ENCODE measurements around the gene ATP6V1C2.
"Not testable (repeated sequence)": the region's sequence is repeated elsewhere in the genome, so short reads cannot be mapped to it uniquely, and the experiment has no call there.

ATP6V1C2 gene

GRCh38 chr2:10770956-10771750, 49.7 kb downstream of the ATP6V1C2 start:
- no peak for DNase-seq (ENCODE audit: low spot score)

GRCh38 chr2:10771786-10772185, 50.4 kb downstream of the ATP6V1C2 start:
- DNase-seq (ENCODE audit: low spot score), result no peak

- DNase-seq (ENCODE audit: low spot score), result no peak
Observed at GRCh38 chr2:10772201-10772867, 50.9 kb downstream of the ATP6V1C2 start.

GRCh38 chr2:10772868-10773215, 51.4 kb downstream of the ATP6V1C2 start:
- DNase-seq (ENCODE audit: low spot score), result no peak

GRCh38 chr2:10773821-10774341, 52.5 kb downstream of the ATP6V1C2 start:
- no peak for DNase-seq (ENCODE audit: low spot score)

- DNase-seq (ENCODE audit: low spot score), result no peak
Observed at GRCh38 chr2:10774394-10774793, 53.0 kb downstream of the ATP6V1C2 start.

GRCh38 chr2:10775021-10775780, 53.8 kb downstream of the ATP6V1C2 start:
- DNase-seq (ENCODE audit: low spot score), result no peak

- no peak for DNase-seq (ENCODE audit: low spot score)
Observed at GRCh38 chr2:10775831-10776230, 54.4 kb downstream of the ATP6V1C2 start.

- no peak for DNase-seq (ENCODE audit: low spot score)
Observed at GRCh38 chr2:10776231-10776977, 55.0 kb downstream of the ATP6V1C2 start.

GRCh38 chr2:10777111-10777841, 55.8 kb downstream of the ATP6V1C2 start:
- DNase-seq (ENCODE audit: low spot score), result no peak

- no peak for DNase-seq (ENCODE audit: low spot score)
Observed at GRCh38 chr2:10777842-10778723, 56.7 kb downstream of the ATP6V1C2 start.

- no peak for DNase-seq (ENCODE audit: low spot score)
Observed at GRCh38 chr2:10778724-10779115, 57.3 kb downstream of the ATP6V1C2 start.

- DNase-seq (ENCODE audit: low spot score), result no peak
Observed at GRCh38 chr2:10779776-10780490, 58.5 kb downstream of the ATP6V1C2 start.

GRCh38 chr2:10780491-10780820, 59.0 kb downstream of the ATP6V1C2 start:
- DNase-seq (ENCODE audit: low spot score), result no peak

GRCh38 chr2:10780821-10781220, 59.4 kb downstream of the ATP6V1C2 start:
- not testable (repeated sequence) for DNase-seq (ENCODE audit: low spot score)

- DNase-seq (ENCODE audit: low spot score), result no peak
Observed at GRCh38 chr2:10781746-10782145, 60.3 kb downstream of the ATP6V1C2 start.

GRCh38 chr2:10783421-10783820, 62.0 kb downstream of the ATP6V1C2 start:
- no peak for DNase-seq (ENCODE audit: low spot score)

- DNase-seq (ENCODE audit: low spot score), result no peak
Observed at GRCh38 chr2:10784719-10785118, 63.3 kb downstream of the ATP6V1C2 start.

GRCh38 chr2:10785260-10785659, 63.8 kb downstream of the ATP6V1C2 start:
- DNase-seq (ENCODE audit: low spot score), result no peak

All from iPS-NIHi11 (cell line).